ENCODE measurements around the gene NEK8. TPM values are rescaled to one million over a fixed set of nuclear protein-coding genes. Genes with fewer than 3 reads are reported as not detected.
A peak's percentile ranks its signal among the peaks of the same experiment; 100 is the strongest.

The NEK8 gene
- total and polyA plus RNA-seq, 4 donors = 1.5 to 5.0 (median 3.2) TPM

DNA sequence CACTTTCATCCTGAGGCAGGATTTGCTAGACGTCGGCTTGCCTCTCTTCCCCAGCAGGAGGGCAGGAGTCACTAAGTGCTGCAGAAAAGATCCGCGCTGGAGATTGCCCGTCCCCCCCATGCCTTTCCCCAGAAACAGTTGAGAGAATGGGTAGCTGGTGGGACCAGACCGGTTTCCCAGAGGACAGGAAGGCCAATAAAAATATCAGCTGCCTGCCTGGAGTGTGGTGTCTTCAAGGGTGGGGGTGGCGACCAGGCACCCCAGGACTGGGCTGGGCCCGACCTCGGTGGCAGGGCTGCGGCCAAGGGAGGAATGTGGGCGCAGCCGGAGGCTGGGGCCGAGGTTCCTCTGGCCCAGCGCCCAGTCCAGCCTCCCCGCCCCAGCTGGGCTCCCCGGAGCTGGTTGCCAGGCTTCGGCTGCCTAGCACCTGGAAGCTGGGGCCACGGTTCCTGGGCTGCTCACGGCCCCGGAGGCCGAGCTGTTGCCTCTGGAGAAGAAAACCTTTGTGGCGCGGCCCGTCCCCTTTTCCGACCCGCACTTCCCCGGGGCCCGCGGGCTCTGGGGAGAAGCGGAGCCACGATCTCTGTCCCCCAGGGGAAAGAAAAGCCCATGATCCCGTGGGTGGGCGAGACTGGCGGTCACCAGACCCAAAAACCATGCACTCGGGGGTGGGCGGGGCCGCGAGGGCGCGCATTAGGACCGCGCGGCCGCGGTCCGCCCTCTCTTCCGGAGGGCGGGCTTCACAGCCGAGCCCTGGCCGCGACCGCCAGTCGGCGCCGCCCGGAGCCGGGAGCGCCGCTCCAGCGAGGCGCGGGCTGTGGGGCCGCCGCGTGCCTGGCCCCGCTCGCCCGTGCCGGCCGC, 14.9 kb downstream of the NEK8 start, which contains the start of gene TRAF4:
Gene TRAF4 (plus strand): TSS at position 769 of the 861 bp plus-strand sequence. CDS start 102 bp downstream, outside the sequence.
- Histone ChIP-seq H3K27ac (ENCODE audit: low read depth, low read length) (peak within 1 kb of the TSS; percentile 99), H3K27me3 (ENCODE audit: control insufficient read depth, insufficient read depth, low read length) (no peaks in the 10 kb centered on the region), H3K4me1 (ENCODE audit: control insufficient read depth, insufficient read depth, low read length) (peaks cover 71% of the 10 kb centered on the region), H3K9me3 (ENCODE audit: control insufficient read depth, insufficient read depth, low read length) (no peaks in the 10 kb centered on the region), H3K4me3 (ENCODE audit: low read depth, low read length) (peak within 1 kb of the TSS; percentile 84), H3K36me3 (ENCODE audit: control insufficient read depth, insufficient read depth, low read length) (peaks cover 45% of the 10 kb centered on the region)
- peak in 2 of 6 donors; percentile 94 to 95 for DNase-seq (ENCODE audit: low read depth in 4 of 6, low spot score in 6 of 6)
- under 1% methylated on average over 66 of the region's 70 CpGs for WGBS (ENCODE audit: insufficient coverage)

DNA sequence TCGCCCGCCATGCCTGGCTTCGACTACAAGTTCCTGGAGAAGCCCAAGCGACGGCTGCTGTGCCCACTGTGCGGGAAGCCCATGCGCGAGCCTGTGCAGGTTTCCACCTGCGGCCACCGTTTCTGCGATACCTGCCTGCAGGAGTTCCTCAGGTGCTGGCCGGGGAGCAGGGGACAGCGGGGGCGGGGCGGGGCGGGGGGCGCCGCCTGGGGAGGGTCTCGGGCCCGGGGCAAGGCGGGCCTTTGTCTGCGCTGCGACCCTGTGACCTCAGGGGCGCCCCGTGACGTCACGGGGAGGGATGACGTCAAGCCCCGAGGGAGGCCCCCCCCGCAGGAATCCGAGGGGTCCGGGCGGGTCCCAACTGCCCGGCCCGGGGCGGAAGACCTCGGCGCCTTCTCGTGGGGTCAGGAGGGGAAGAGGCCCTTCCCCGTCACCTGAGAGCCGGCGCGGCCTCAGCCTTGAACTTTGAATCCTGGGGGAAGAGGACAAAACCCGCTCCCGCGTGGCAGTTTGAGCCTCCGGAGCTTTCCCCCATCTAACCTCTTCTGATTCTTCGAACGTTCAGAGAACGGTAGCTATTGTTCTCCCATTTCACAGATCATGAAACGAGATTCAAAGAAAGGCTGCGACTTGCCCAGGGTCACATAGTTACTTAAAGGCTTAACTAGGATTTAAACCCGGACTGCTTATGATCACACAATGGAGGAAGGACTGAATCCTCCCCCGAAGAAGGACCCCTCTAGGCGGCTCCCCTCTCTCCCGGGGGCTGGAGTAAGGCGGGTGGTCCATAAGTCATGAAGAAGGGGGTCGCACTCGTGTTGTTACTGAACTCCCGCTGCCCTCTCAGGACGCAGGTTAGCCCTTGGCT, 15.8 kb downstream of the NEK8 start:
- DNase-seq (ENCODE audit: low read depth in 4 of 6, low spot score in 6 of 6) = peak in 2 of 6 donors; percentile 68 to 83
- H3K4me1 ChIP-seq (ENCODE audit: control insufficient read depth, insufficient read depth, low read length) = peaks cover 80% of the 10 kb centered on the region
- no peaks in the 10 kb centered on the region for H3K9me3 ChIP-seq (ENCODE audit: control insufficient read depth, insufficient read depth, low read length)
- H3K4me3 ChIP-seq (ENCODE audit: low read depth, low read length) = peak overlapping the region; percentile 84
- WGBS (ENCODE audit: insufficient coverage) = 0% methylated on average over 58 of the region's 61 CpGs
- peaks cover 48% of the 10 kb centered on the region for H3K36me3 ChIP-seq (ENCODE audit: control insufficient read depth, insufficient read depth, low read length)
- H3K27ac ChIP-seq (ENCODE audit: low read depth, low read length) = peak overlapping the region; percentile 99
- no peaks in the 10 kb centered on the region for H3K27me3 ChIP-seq (ENCODE audit: control insufficient read depth, insufficient read depth, low read length)

DNA sequence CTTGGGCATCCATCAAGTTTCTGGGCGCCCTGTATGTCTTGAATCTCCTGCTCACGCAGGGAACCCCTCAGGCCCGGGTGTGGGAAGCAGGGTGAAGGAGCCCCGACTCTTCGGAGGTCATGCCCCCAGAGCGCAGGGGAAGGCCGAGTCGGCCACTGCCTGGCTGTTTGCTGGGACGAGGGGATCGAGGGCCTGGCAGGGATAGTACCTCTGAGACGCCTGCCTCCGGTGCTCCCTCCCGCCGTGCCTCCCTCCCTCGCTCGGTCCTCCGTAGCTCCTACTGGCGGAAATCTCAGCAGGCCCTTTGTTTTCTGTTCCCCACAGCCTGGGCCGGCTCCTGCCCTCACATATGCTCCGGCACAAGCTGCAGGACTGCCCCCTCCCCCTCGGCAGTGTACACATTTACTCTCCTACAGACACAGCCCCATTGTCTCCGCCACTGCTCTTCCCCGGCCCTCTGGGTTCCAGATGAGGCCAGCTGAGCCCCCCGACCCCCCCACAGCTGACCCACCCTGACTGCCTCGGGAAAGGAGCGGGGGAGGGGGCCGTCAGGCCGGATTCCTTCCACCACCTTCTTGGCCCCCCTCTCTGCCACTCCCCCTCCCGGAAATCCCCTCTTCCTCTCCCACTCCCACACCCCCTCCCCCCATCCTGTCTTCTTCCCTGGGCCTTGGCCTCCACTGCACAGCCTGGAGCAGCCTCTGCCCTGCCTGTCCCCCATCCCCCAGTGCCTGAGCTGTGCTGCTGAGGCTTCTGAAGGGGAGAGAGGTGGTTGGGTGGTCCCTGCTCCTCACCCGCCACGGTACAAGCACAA, 16.6 kb downstream of the NEK8 start:
- Histone ChIP-seq H3K9me3 (ENCODE audit: control insufficient read depth, insufficient read depth, low read length) (no peaks in the 10 kb centered on the region), H3K4me1 (ENCODE audit: control insufficient read depth, insufficient read depth, low read length) (peaks cover 88% of the 10 kb centered on the region), H3K27ac (ENCODE audit: low read depth, low read length) (peak overlapping the region; percentile 99), H3K36me3 (ENCODE audit: control insufficient read depth, insufficient read depth, low read length) (peaks cover 54% of the 10 kb centered on the region), H3K27me3 (ENCODE audit: control insufficient read depth, insufficient read depth, low read length) (no peaks in the 10 kb centered on the region), H3K4me3 (ENCODE audit: low read depth, low read length) (peak overlapping the region; percentile 84)
- peak in 2 of 6 donors; percentile 87 to 91 for DNase-seq (ENCODE audit: low read depth in 4 of 6, low spot score in 6 of 6)
- under 1% methylated on average over 28 of the region's 31 CpGs for WGBS (ENCODE audit: insufficient coverage)

DNA sequence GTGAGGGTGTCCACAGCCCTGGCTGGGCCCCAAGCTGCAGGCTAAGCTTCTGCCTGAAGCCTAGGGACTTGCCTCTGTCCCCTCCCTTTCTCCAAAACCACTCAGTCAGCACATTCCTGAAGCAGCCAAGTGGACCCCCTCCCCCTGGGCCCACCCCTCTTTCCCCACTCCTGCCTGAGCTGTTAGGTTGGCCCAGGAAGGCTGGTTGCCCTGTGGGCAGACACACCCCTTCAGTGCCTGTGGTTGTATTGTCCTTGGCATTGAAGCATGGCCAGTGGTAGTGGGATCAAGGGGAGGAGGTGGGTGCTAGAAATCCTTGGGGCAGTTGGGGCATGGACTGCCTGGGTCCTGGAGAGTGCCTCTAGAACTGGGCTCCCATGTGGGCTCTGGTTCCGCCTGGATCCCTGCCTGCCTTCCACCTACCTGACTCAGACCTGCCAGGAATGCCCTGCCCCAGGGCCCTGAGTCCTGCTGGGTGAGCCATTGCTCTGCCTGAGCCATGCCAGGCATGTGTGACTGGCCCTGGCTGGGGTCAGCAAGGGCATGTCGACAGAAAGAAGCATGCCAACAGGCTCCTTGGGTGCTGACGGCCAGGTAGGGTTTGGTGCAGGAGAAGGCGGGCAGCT, 17.3 kb downstream of the NEK8 start:
- no peaks in the 10 kb centered on the region for H3K27me3 ChIP-seq (ENCODE audit: control insufficient read depth, insufficient read depth, low read length)
- H3K36me3 ChIP-seq (ENCODE audit: control insufficient read depth, insufficient read depth, low read length) = peaks cover 61% of the 10 kb centered on the region
- peak overlapping the region; percentile 99 for H3K27ac ChIP-seq (ENCODE audit: low read depth, low read length)
- H3K4me1 ChIP-seq (ENCODE audit: control insufficient read depth, insufficient read depth, low read length) = peaks cover 95% of the 10 kb centered on the region
- H3K4me3 ChIP-seq (ENCODE audit: low read depth, low read length) = peak overlapping the region; percentile 84
- no peak for DNase-seq (ENCODE audit: low read depth in 4 of 6, low spot score in 6 of 6)
- H3K9me3 ChIP-seq (ENCODE audit: control insufficient read depth, insufficient read depth, low read length) = no peaks in the 10 kb centered on the region
- 69% methylated on average over 4 of the region's 4 CpGs for WGBS (ENCODE audit: insufficient coverage)

DNA sequence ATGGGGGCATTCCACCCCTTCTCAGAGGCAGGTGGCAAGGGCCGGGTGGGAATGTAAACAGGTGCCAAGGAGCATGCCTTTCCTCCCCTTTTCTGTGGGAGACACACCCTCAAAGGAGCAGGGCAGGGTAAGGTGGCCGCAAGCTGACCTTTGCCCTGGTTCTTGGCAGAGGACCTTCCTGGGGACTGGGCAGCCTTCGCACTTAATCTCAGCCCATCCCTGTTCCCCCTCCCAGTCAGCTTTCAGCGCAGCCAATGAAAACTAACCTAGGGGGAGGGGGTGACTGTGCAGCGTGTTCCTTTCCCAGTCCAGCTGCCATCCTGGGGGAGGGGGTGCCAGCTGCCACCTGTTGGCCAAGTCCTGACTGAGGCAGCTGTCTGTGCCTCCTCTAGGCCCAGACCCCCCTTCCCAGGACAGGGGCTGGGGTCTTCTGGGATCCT, 18.0 kb downstream of the NEK8 start:
- peaks cover 94% of the 10 kb centered on the region for H3K4me1 ChIP-seq (ENCODE audit: control insufficient read depth, insufficient read depth, low read length)
- peak overlapping the region; percentile 99 for H3K27ac ChIP-seq (ENCODE audit: low read depth, low read length)
- H3K27me3 ChIP-seq (ENCODE audit: control insufficient read depth, insufficient read depth, low read length) = no peaks in the 10 kb centered on the region
- WGBS (ENCODE audit: insufficient coverage) = no CpG with 5 or more reads among the region's 5 CpGs
- no peaks in the 10 kb centered on the region for H3K9me3 ChIP-seq (ENCODE audit: control insufficient read depth, insufficient read depth, low read length)
- peak overlapping the region; percentile 84 for H3K4me3 ChIP-seq (ENCODE audit: low read depth, low read length)
- DNase-seq (ENCODE audit: low read depth in 4 of 6, low spot score in 6 of 6) = peak in 2 of 6 donors; percentile 77 to 83
- peaks cover 63% of the 10 kb centered on the region for H3K36me3 ChIP-seq (ENCODE audit: control insufficient read depth, insufficient read depth, low read length)

DNA sequence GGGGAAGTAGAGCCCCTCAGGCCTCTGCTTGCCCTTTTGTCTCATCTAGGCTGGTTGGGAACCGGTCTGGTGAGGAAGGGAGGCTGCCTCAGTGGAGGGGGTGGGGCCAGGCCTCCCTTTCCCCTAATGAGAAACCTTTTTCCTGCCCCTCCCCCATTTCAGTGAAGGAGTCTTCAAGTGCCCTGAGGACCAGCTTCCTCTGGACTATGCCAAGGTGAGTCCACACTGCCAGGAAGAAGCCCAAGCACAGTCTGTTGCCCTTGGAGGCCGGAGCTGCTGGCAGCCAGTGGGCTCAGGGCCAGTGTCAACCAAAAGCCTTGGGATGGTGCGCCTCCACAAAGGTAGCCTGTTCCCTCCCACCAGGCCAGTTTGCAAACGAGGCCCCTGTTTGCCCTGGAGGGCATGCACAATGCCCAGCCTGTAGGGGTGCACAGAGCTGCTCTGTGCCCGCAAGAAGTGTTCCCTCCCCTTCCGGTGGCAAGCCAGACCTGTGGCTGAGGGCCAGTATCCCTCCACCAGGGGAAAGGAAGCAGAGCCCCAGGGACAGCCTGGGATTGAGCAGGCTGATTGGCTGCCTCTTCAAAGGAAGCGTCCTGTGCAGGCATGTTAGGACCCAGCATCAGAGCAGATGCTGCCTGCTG, 18.6 kb downstream of the NEK8 start:
- H3K4me1 ChIP-seq (ENCODE audit: control insufficient read depth, insufficient read depth, low read length) = peaks cover 89% of the 10 kb centered on the region
- H3K27me3 ChIP-seq (ENCODE audit: control insufficient read depth, insufficient read depth, low read length) = no peaks in the 10 kb centered on the region
- WGBS (ENCODE audit: insufficient coverage) = 31% methylated on average over 6 of the region's 7 CpGs
- H3K4me3 ChIP-seq (ENCODE audit: low read depth, low read length) = peak overlapping the region; percentile 84
- peak overlapping the region; percentile 99 for H3K27ac ChIP-seq (ENCODE audit: low read depth, low read length)
- peaks cover 69% of the 10 kb centered on the region for H3K36me3 ChIP-seq (ENCODE audit: control insufficient read depth, insufficient read depth, low read length)
- DNase-seq (ENCODE audit: low read depth in 4 of 6, low spot score in 6 of 6) = peak in 2 of 6 donors; percentile 77 to 84
- no peaks in the 10 kb centered on the region for H3K9me3 ChIP-seq (ENCODE audit: control insufficient read depth, insufficient read depth, low read length)

DNA sequence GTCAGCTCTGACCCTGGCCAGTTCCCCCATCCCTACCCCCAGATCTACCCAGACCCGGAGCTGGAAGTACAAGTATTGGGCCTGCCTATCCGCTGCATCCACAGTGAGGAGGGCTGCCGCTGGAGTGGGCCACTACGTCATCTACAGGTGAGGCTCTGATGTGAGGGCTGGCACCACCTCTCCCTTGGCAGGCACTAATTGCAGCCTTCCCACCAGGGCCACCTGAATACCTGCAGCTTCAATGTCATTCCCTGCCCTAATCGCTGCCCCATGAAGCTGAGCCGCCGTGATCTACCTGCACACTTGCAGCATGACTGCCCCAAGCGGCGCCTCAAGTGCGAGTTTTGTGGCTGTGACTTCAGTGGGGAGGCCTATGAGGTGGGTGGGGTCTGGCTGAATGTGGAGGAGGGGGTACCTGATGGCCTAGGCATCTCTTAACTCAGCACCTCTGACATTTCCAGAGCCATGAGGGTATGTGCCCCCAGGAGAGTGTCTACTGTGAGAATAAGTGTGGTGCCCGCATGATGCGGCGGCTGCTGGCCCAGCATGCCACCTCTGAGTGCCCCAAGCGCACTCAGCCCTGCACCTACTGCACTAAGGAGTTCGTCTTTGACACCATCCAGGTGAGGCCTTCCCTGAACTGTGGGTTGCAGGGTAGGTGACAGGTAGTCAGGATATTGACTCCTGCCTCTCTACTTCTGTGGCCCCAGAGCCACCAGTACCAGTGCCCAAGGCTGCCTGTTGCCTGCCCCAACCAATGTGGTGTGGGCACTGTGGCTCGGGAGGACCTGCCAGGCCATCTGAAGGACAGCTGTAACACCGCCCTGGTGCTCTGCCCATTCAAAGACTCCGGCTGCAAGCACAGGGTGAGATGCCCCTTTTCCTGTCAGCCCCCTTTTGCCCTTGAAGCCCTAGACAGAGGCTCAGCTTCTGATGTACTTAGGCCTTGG, 19.5 kb downstream of the NEK8 start:
- no peaks in the 10 kb centered on the region for H3K27me3 ChIP-seq (ENCODE audit: control insufficient read depth, insufficient read depth, low read length)
- H3K4me3 ChIP-seq (ENCODE audit: low read depth, low read length) = peak overlapping the region; percentile 9
- peak overlapping the region; percentile 99 for H3K27ac ChIP-seq (ENCODE audit: low read depth, low read length)
- H3K9me3 ChIP-seq (ENCODE audit: control insufficient read depth, insufficient read depth, low read length) = no peaks in the 10 kb centered on the region
- peaks cover 79% of the 10 kb centered on the region for H3K4me1 ChIP-seq (ENCODE audit: control insufficient read depth, insufficient read depth, low read length)
- H3K36me3 ChIP-seq (ENCODE audit: control insufficient read depth, insufficient read depth, low read length) = peaks cover 77% of the 10 kb centered on the region
- WGBS (ENCODE audit: insufficient coverage) = 85% methylated on average over 18 of the region's 18 CpGs
- no peak for DNase-seq (ENCODE audit: low read depth in 4 of 6, low spot score in 6 of 6)
